H9 (cell line): ENCODE results near the gene SMURF1. TPM values are rescaled to one million over a fixed set of nuclear protein-coding genes. Genes with fewer than 3 reads are reported as not detected.

Source experiments
- DNase-seq: peaks from one replicate; pipeline ENCODE4 v3.0.0-alpha.2; 2017
- H2AFZ ChIP-seq: one replicate; pipeline ENCODE4 v1.6.1; 2013; ENCODE audit warnings: mild to moderate bottlenecking, low read length, control low read depth, moderate library complexity
- H2AK5ac ChIP-seq: 2 replicates; pipeline ENCODE4 v1.6.1; 2013; ENCODE audit warnings: low read length, control low read depth, mixed read lengths; ENCODE audit not compliant: insufficient read length
- H2BK120ac ChIP-seq: one replicate; pipeline ENCODE4 v1.6.1; 2013; ENCODE audit warnings: low read depth, mild to moderate bottlenecking, low read length, control low read depth, inconsistent platforms; ENCODE audit not compliant: poor library complexity, severe bottlenecking
- H2BK12ac ChIP-seq: 2 replicates; pipeline ENCODE4 v1.6.1; 2013; ENCODE audit warnings: low read length, control low read depth, mixed read lengths, low read depth; ENCODE audit not compliant: insufficient read length
- H2BK15ac ChIP-seq: 2 replicates; pipeline ENCODE4 v1.6.1; 2013; ENCODE audit warnings: low read depth, low read length, control low read depth
- H2BK20ac ChIP-seq: one replicate; pipeline ENCODE4 v1.6.1; 2013; ENCODE audit warnings: low read depth, mild to moderate bottlenecking, low read length, control low read depth, inconsistent platforms; ENCODE audit not compliant: poor library complexity, severe bottlenecking
- H2BK5ac ChIP-seq: 2 replicates; pipeline ENCODE4 v1.6.1; 2013; ENCODE audit warnings: low read length, control low read depth, mixed read lengths; ENCODE audit not compliant: insufficient read length
- H3K14ac ChIP-seq: 2 replicates; pipeline ENCODE4 v1.6.1; 2013; ENCODE audit warnings: low read length, control low read depth; ENCODE audit not compliant: insufficient read depth
- H3K18ac ChIP-seq: 2 replicates; pipeline ENCODE4 v1.6.1; 2013; ENCODE audit warnings: low read depth, mild to moderate bottlenecking, mixed read lengths, low read length, control low read depth; ENCODE audit not compliant: insufficient read length
- H3K23ac ChIP-seq: 2 replicates; pipeline ENCODE4 v1.6.1; 2013; ENCODE audit warnings: low read length, control low read depth, mixed read lengths, low read depth; ENCODE audit not compliant: insufficient read length
- H3K23me2 ChIP-seq: 2 replicates; pipeline ENCODE4 v1.6.1; 2013; ENCODE audit warnings: low read depth, mild to moderate bottlenecking, mixed read lengths, low read length, control low read depth; ENCODE audit not compliant: insufficient read length, poor library complexity, severe bottlenecking
- H3K27ac ChIP-seq: 2 replicates; pipeline ENCODE4 v1.5.1; 2013; ENCODE audit warnings: low read length, control low read depth, mixed read lengths, low read depth; ENCODE audit not compliant: insufficient read length
- H3K27me3 ChIP-seq: 2 replicates; pipeline ENCODE4 v1.6.1; 2013; ENCODE audit warnings: low read length, control low read depth, inconsistent platforms; ENCODE audit not compliant: insufficient read depth
- H3K4ac ChIP-seq: 2 replicates; pipeline ENCODE4 v1.6.1; 2013; ENCODE audit warnings: low read depth, mild to moderate bottlenecking, control low read depth, inconsistent platforms, low read length, moderate library complexity
- H3K4me1 ChIP-seq: 2 replicates; pipeline ENCODE4 v1.6.1; 2013; ENCODE audit warnings: low read length, control low read depth, inconsistent platforms; ENCODE audit not compliant: insufficient read depth
- H3K4me2 ChIP-seq: 2 replicates; pipeline ENCODE4 v1.6.1; 2013; ENCODE audit warnings: low read length, control low read depth, mixed read lengths; ENCODE audit not compliant: insufficient read length, insufficient read depth
- H3K56ac ChIP-seq: 2 replicates; pipeline ENCODE4 v1.6.1; 2013; ENCODE audit warnings: low read depth, mild to moderate bottlenecking, mixed read lengths, low read length, control low read depth; ENCODE audit not compliant: insufficient read length
- H3K79me1 ChIP-seq: 2 replicates; pipeline ENCODE4 v1.6.1; 2013; ENCODE audit warnings: low read depth, mild to moderate bottlenecking, moderate library complexity, low read length, control low read depth, inconsistent platforms; ENCODE audit not compliant: insufficient read depth, poor library complexity, severe bottlenecking
- H3K79me2 ChIP-seq: 2 replicates; pipeline ENCODE4 v1.6.1; 2013; ENCODE audit warnings: low read length, control low read depth, inconsistent platforms; ENCODE audit not compliant: insufficient read depth
- H3K9ac ChIP-seq: 2 replicates; pipeline ENCODE4 v1.6.1; 2013; ENCODE audit warnings: low read length, control low read depth, mixed read lengths; ENCODE audit not compliant: insufficient read length; ENCODE audit errors: extremely low read depth
- H3K9me3 ChIP-seq: one replicate; pipeline ENCODE4 v1.6.1; 2013; ENCODE audit warnings: low read depth, low read length, inconsistent platforms; ENCODE audit not compliant: control insufficient read depth
- H3T11ph ChIP-seq: one replicate; pipeline ENCODE4 v1.6.1; 2013; ENCODE audit warnings: mild to moderate bottlenecking, low read length, control low read depth, inconsistent platforms
- H4K20me1 ChIP-seq: one replicate; pipeline ENCODE4 v1.6.1; 2013; ENCODE audit not compliant: control insufficient read depth, insufficient read length, insufficient read depth
- H4K5ac ChIP-seq: 2 replicates; pipeline ENCODE4 v1.6.1; 2013; ENCODE audit warnings: low read depth, mild to moderate bottlenecking, mixed read lengths, low read length, control low read depth; ENCODE audit not compliant: insufficient read length
- H4K8ac ChIP-seq: replicated peaks from 2 replicates; pipeline ENCODE4 v1.6.1; 2013; ENCODE audit warnings: low read length, control low read depth, mixed read lengths, low read depth; ENCODE audit not compliant: insufficient read length
- H4K91ac ChIP-seq: 2 replicates; pipeline ENCODE4 v1.6.1; 2013; ENCODE audit warnings: low read depth, mild to moderate bottlenecking, moderate library complexity, mixed read lengths, low read length, control low read depth; ENCODE audit not compliant: insufficient read length
- H3K27ac Mint-ChIP-seq, 3 experiments: 2 replicates in 2 of 3; 3 replicates in 1 of 3; pipeline ENCODE4 v1.8.0; 2020 to 2021; ENCODE audit warnings: mixed read lengths in 3 of 3, mild to moderate bottlenecking in 1 of 3, moderate library complexity in 1 of 3
- H3K27me3 Mint-ChIP-seq: 2 replicates; pipeline ENCODE4 v1.8.0; 2021; ENCODE audit warnings: low read depth, mild to moderate bottlenecking, moderate library complexity, mixed read lengths
- H3K36me3 Mint-ChIP-seq, 3 experiments: 2 replicates in 2 of 3; 3 replicates in 1 of 3; pipeline ENCODE4 v1.8.0; 2020 to 2021; ENCODE audit warnings: low read depth in 3 of 3, mixed read lengths in 3 of 3; ENCODE audit not compliant: insufficient read depth in 1 of 3
- H3K4me1 Mint-ChIP-seq, 2 experiments: 2 replicates each; pipeline ENCODE4 v1.8.0; 2020; ENCODE audit warnings: mixed read lengths in 2 of 2
- H3K4me3 Mint-ChIP-seq, 2 experiments: 2 replicates in 1 of 2; 3 replicates in 1 of 2; pipeline ENCODE4 v1.8.0; 2020 to 2021; ENCODE audit warnings: mild to moderate bottlenecking in 2 of 2, mixed read lengths in 2 of 2, moderate library complexity in 1 of 2
- H3K9me3 Mint-ChIP-seq, 2 experiments: 2 replicates in 1 of 2; 3 replicates in 1 of 2; pipeline ENCODE4 v1.8.0; 2020; ENCODE audit warnings: mild to moderate bottlenecking in 2 of 2, mixed read lengths in 2 of 2, moderate library complexity in 1 of 2
- WGBS: extraction: QIAGEN DNeasy Blood & Tissue Kit; methylation state at CpG from one replicate; pipeline ENCODE4 v1.1.7; 2013; ENCODE audit warnings: missing lambda C conversion rate, low lambda C conversion rate, mixed read lengths; ENCODE audit not compliant: insufficient read length; ENCODE audit errors: extremely low coverage; 5-methylcytosine and 5-hydroxymethylcytosine counted together
- total RNA-seq: library from RNA; stranded (reverse); gene quantifications from 2 replicates; pipeline ENCODE4 v1.2.1, GENCODE V29; 2021
- TF ChIP-seq, protein P1 (sequence below): fragments of 200-600 bp; sonication (generic); conservative IDR thresholded peaks from 3 replicates; pipeline ENCODE4 v1.8.0; 2021; ENCODE audit warnings: antibody characterized with exemption, mild to moderate bottlenecking

The SMURF1 gene
- total RNA-seq, 1 experiment from 2014 or later: 29.4 TPM

DNA sequence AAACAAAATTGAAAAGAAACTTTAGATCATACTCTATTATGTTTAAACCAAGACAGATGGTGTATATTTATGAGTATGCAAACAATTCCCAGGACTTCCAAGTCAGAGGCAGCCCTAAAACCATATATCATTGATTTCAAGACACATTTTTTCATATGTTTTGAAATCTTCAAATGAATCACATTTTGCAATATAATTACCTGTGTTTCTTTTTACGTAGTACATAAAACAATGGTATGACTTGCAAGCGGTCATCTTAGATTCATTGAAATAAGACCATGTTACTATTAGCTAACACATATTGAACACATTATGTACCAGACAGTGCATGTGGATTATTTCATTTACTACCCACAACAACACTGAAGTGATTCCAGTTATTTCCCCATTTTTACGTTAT is 14.9 kb downstream of the SMURF1 start:
- Histone ChIP-seq H4K20me1 (no peaks in the 10 kb centered on the region), H3K79me2 (peaks cover 39% of the 10 kb centered on the region; the same call in 1 of the 2 replicates), H4K8ac (no peak overlapping the region), H3K23me2 (no peaks in the 10 kb centered on the region), H3K4ac (no peak overlapping the region), H2BK12ac (no peak overlapping the region), H3K18ac (no peak overlapping the region), H3K4me1 (peaks cover 4% of the 10 kb centered on the region; the same call in 1 of the 2 replicates), H4K5ac (no peak overlapping the region), H2BK5ac (no peak overlapping the region), H3K56ac (no peak overlapping the region), H3K27me3 (no peaks in the 10 kb centered on the region), H2AK5ac (no peak overlapping the region), H2BK15ac (no peak overlapping the region), H2BK120ac (no peak overlapping the region), H3K9me3 (no peaks in the 10 kb centered on the region), H3K14ac (no peak overlapping the region), H2AFZ (no peak overlapping the region), H2BK20ac (no peak overlapping the region), H3T11ph (no peak overlapping the region), H3K4me2 (no peak overlapping the region), H3K23ac (no peak overlapping the region), H3K27ac (no peak overlapping the region), H4K91ac (no peak overlapping the region), H3K79me1 (peaks cover 5% of the 10 kb centered on the region), H3K9ac (no peak overlapping the region)
- DNase-seq: no peak
- Mint-ChIP-seq H3K27me3 (no peaks in the 10 kb centered on the region), H3K27ac (no peak overlapping the region), H3K9me3 (no peaks in the 10 kb centered on the region), H3K4me3 (no peak overlapping the region), H3K36me3 (no peaks in the 10 kb centered on the region; a peak in 1 of 7 replicates), H3K4me1 (peaks cover 29 to 32% of the 10 kb centered on the region in 2 experiments)
- TF ChIP-seq, protein P1, sequence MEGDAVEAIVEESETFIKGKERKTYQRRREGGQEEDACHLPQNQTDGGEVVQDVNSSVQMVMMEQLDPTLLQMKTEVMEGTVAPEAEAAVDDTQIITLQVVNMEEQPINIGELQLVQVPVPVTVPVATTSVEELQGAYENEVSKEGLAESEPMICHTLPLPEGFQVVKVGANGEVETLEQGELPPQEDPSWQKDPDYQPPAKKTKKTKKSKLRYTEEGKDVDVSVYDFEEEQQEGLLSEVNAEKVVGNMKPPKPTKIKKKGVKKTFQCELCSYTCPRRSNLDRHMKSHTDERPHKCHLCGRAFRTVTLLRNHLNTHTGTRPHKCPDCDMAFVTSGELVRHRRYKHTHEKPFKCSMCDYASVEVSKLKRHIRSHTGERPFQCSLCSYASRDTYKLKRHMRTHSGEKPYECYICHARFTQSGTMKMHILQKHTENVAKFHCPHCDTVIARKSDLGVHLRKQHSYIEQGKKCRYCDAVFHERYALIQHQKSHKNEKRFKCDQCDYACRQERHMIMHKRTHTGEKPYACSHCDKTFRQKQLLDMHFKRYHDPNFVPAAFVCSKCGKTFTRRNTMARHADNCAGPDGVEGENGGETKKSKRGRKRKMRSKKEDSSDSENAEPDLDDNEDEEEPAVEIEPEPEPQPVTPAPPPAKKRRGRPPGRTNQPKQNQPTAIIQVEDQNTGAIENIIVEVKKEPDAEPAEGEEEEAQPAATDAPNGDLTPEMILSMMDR: no peak
- WGBS: no CpG with 5 or more reads among the region's 3 CpGs
